Measurements from ENCODE around the gene OLFML2A. TPM values are rescaled to one million over a fixed set of nuclear protein-coding genes. Genes with fewer than 3 reads are reported as not detected.

Gene OLFML2A
- total RNA-seq, 2 donors from 2014 or later, result 7.8 to 9.1 TPM

- DNase-seq (ENCODE audit: low spot score), result peak; percentile 58
- intact Hi-C loops (cut with DNase I), result loop anchor here in 1 of 2 donors (10.0 kb wide), 1 partner anchor 602 kb away; no protein-coding TSS in a partner anchor
These were observed 4.1 kb upstream of the OLFML2A start for GRCh38 chr9:124772877-124773276.

- intact Hi-C loops (cut with DNase I), result loop anchor here (2.0 to 10.0 kb wide), 2 partner anchors 79 to 601 kb away; partner anchors contain the start of gene WDR38 (in 1 of the 2)
- DNase-seq (ENCODE audit: low spot score), result no peak
These were observed 3.3 kb upstream of the OLFML2A start for GRCh38 chr9:124773473-124774128.

- peak; percentile 94 for DNase-seq (ENCODE audit: low spot score)
- intact Hi-C loops (cut with DNase I), result loop anchor here (2.0 to 10.0 kb wide), 2 partner anchors 78 to 600 kb away; partner anchors contain the start of gene WDR38 (in 1 of the 2)
These were observed 2.6 kb upstream of the OLFML2A start for GRCh38 chr9:124774129-124774978.

- intact Hi-C loops (cut with DNase I), result loop anchor here in 1 of 2 donors (2.0 to 10.0 kb wide), 2 partner anchors 76 to 598 kb away; partner anchors contain the start of gene WDR38
- no peak for DNase-seq (ENCODE audit: low spot score)
These were observed 347 bp upstream of the OLFML2A start for GRCh38 chr9:124776618-124776953.

DNA sequence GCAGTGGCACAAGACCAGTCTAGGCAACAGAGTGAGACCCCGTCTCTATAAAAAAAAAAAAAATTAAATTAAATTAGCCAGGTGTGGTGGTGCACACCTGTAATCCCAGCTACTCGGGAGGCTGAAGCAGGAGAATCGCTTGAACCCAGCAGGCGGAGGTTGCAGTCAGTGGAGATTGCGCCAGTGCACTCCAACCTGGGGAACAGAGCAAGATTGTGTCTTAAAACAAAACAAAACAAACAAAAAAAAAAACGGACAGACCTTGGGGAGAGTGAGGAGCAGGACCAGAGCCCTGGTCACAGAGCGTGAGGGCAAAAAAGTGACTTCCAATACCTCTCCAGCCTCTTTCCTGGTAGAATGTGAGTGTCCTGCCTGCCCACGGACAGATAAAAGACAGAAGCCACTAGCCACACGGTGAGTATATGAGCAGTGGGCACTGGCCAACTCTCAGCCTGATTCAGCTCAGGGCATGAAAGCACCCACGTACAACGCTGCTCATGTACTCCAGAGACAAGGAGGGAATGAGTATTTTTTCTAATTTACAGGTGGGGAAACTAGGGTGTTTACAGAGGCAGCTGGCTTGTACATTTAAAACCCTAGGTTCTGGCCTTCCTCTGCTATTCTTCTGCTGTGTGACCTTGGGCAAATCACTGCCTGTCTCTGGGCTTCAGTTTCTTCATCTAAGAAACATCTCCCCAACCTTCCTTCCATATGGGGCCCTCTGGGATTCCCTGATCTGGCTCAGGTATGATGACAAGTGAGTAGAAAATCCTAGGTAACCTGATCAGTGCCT, 1.8 kb downstream of the OLFML2A start:
- intact Hi-C loops (cut with DNase I), result loop anchor here in 1 of 2 donors (10.0 kb wide), 1 partner anchor 596 kb away; no protein-coding TSS in a partner anchor
- peak; percentile 16 for DNase-seq (ENCODE audit: low spot score)

GRCh38 chr9:124779368-124780059, 2.6 kb downstream of the OLFML2A start:
- intact Hi-C loops (cut with DNase I), result loop anchor here in 1 of 2 donors (5.0 to 10.0 kb wide), 2 partner anchors 63 to 595 kb away; no protein-coding TSS in a partner anchor
- peak; percentile 72 for DNase-seq (ENCODE audit: low spot score)

GRCh38 chr9:124780060-124780756, 3.3 kb downstream of the OLFML2A start:
- peak; percentile 84 for DNase-seq (ENCODE audit: low spot score)
- intact Hi-C loops (cut with DNase I), result loop anchor here in 1 of 2 donors (5.0 kb wide), 1 partner anchor 62 kb away; no protein-coding TSS in a partner anchor

- no peak for DNase-seq (ENCODE audit: low spot score)
- intact Hi-C loops (cut with DNase I), result loop anchor here in 1 of 2 donors (5.0 kb wide), 1 partner anchor 62 kb away; no protein-coding TSS in a partner anchor
These were observed 3.8 kb downstream of the OLFML2A start for GRCh38 chr9:124780757-124781151.

GRCh38 chr9:124781967-124782660, 5.2 kb downstream of the OLFML2A start:
- intact Hi-C loops (cut with DNase I), result loop anchor here in 1 of 2 donors (5.0 kb wide), 1 partner anchor 60 kb away; no protein-coding TSS in a partner anchor

DNA sequence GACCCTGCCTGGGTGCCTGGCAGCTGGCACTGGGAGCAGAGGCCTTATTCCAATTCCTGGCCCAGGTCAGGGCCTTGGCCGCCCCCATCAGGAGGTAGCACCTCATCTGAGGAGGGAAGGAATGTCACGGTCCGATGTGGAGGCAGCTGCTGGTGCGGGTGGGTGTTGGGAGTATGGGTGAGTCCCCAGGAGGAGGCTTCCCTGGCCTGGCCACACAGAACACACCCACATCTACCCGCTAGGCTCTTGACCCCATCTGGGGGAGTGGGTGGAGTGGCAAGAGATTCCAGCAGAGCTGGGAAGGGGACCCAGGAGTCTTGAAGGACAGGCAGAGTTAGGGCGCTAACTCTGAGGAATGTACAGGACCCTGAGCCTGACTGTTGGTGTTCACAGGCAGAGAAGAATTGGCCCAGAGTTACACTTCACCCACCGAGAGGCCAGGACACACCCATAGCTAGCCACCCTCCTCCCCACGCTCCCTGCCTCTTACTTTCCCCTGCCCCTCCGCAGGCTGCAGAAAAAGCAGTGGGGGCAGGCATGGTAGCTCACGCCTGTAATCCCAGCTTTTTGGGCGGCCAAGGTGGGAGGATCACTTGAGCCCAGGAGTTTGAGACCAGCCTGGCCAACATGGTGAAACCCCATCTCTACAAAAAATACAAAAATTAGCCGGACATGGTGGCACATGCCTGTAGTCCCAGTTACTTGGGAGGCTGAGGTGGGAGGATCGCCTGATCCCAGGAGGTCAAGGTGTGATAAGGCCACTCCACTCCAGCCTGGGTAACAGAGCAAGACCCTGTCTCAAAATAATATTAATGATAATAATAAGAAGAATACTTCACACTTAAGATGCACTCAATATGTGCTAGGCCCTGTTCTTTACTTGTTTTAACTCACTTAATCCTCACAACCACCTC, 6.0 kb downstream of the OLFML2A start:
- intact Hi-C loops (cut with DNase I), result loop anchor here in 1 of 2 donors (5.0 kb wide), 1 partner anchor 59 kb away; no protein-coding TSS in a partner anchor
- DNase-seq (ENCODE audit: low spot score), result peak; percentile 72

More at GRCh38 chr9:124781967-124782660, 5.2 kb downstream of the OLFML2A start:
- DNase-seq (ENCODE audit: low spot score), result peak; percentile 64

DNA sequence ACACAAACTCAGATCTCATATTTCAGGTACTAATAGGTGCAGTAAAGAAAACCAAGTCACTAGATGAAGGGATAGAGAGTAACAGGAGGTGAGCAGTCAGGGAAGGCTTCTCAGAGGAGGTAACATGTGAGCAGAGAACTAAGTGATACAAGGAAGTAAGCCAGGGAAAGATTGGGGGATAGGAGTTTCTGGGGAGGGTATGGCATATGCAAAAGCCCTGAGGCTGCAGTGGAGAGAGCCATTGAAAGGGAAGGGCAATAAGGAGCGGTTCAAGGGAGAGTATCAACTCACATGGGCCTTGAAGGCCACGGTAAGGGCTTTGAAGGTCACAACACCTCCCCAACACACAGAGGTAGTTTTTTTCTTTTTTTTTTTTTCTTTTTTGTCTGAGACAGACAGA, 6.9 kb downstream of the OLFML2A start:
- no peak for DNase-seq (ENCODE audit: low spot score)
- intact Hi-C loops (cut with DNase I), result loop anchor here in 1 of 2 donors (5.0 kb wide), 1 partner anchor 58 kb away; no protein-coding TSS in a partner anchor

DNA sequence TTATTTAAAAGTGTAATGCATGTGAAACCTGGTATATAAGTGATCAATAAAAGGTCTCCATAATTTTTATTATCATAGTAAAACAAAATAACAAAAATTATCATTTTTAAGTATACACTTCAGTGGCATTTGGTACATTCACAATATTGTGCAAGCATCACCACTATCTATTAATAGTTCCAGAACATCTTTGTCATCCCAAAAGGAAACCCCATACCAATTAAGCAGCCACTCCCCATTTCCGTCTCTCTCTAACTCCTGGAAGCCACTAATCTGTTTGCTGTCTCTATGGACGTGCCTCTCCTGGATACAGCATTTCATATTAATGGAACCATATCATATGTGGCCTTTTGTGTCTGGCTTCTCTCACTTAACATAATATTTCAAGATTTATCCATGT, 7.6 kb downstream of the OLFML2A start:
- DNase-seq (ENCODE audit: low spot score), result no peak
- intact Hi-C loops (cut with DNase I), result loop anchor here in 1 of 2 donors (5.0 kb wide), 1 partner anchor 58 kb away; no protein-coding TSS in a partner anchor

DNA sequence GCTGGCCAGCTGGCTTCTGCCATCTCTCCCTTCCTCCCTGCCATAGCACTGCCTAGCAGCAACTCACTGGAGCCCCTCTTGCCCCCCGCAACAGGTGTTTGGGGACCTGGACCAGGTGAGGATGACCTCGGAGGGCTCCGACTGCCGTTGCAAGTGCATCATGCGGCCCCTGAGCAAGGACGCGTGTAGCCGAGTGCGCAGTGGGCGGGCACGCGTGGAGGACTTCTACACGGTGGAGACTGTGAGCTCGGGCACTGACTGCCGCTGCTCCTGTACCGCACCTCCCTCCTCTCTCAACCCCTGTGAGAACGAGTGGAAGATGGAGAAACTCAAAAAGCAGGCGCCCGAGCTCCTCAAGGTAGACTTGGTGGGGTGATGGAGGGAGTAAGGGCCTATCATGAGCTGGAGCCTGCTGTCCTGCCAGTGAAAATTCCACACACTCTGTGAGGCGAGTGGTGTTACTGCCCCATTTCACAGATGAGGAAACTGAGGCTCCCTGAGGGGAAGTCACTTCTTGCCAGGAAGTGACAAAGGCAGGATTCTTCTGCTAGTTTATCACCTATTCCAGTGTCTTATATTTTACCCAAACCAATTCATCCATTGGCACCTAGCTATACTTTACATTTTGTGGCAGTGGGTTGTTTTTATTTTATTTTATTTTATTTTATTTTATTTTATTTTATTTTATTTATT, 10.1 kb downstream of the OLFML2A start:
- DNase-seq (ENCODE audit: low spot score), result peak; percentile 77
- intact Hi-C loops (cut with DNase I), result loop anchor here in 1 of 2 donors (5.0 kb wide), 1 partner anchor 935 kb away; no protein-coding TSS in a partner anchor

- intact Hi-C loops (cut with DNase I), result loop anchor here in 1 of 2 donors (5.0 kb wide), 1 partner anchor 934 kb away; no protein-coding TSS in a partner anchor
- DNase-seq (ENCODE audit: low spot score), result peak; percentile 61
These were observed 11.7 kb downstream of the OLFML2A start for GRCh38 chr9:124788542-124789217.

DNA sequence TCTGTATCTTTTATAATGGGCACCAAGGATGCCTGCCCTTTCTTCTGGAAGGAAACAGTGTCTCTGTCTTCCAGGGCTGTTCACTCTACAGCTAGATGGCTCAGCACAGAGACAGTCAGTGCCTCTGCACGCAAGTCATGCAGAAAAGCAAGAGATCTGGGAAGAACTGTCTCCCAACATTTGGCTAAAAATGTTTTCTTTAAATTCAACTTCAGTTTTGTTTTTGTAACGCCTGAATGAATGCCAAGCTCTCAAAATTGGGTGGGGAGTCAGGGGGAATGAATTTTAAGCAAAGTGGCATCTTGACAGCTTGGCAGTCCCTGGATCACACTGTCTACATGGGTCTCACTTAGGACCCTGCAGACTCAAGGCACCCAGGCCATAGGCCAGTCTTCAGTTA, 12.6 kb downstream of the OLFML2A start:
- DNase-seq (ENCODE audit: low spot score), result no peak
- intact Hi-C loops (cut with DNase I), result loop anchor here in 1 of 2 donors (5.0 kb wide), 1 partner anchor 933 kb away; no protein-coding TSS in a partner anchor

Data from posterior vena cava (tissue), 2 donors.